HG03159 (cell line): Measurements from ENCODE around the gene ULK2.

ENCODE experiments used
- ATAC-seq: cut with Tn5 transposase; IDR thresholded peaks from one replicate; pipeline ENCODE4 v1.9.1; 2021; ENCODE audit warnings: mild to moderate bottlenecking, moderate library complexity; ENCODE audit not compliant: unreplicated experiment

The ULK2 gene

GRCh38 chr17:19731626-19732025 lies 136.1 kb downstream of the ULK2 start:
- ATAC-seq, result no peak

GRCh38 chr17:19730843-19731242 lies 136.9 kb downstream of the ULK2 start:
- no peak for ATAC-seq

- no peak for ATAC-seq
Measured at GRCh38 chr17:19729900-19730299, 137.8 kb downstream of the ULK2 start.

DNA sequence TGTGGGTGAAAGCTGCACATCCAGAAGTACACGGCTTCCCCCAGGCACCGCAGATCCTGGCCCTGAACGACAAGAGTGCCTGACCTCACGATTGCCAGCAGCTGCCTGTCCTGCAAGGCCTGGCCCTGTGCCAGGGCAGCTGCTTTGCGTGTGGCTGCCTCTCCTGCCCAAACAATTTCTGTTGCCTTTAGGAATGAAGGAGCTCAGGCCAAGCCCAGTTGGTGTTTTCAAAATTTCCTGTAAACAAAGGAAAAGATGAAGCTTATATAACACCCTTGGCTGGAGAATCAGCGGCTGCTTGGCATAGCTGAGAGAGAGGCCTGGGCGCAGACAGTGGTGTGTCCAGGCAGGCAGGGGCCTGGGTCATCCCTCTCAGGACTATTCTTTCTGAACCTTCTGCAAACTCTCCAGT lies 139.6 kb downstream of the ULK2 start:
- ATAC-seq, result no peak

DNA sequence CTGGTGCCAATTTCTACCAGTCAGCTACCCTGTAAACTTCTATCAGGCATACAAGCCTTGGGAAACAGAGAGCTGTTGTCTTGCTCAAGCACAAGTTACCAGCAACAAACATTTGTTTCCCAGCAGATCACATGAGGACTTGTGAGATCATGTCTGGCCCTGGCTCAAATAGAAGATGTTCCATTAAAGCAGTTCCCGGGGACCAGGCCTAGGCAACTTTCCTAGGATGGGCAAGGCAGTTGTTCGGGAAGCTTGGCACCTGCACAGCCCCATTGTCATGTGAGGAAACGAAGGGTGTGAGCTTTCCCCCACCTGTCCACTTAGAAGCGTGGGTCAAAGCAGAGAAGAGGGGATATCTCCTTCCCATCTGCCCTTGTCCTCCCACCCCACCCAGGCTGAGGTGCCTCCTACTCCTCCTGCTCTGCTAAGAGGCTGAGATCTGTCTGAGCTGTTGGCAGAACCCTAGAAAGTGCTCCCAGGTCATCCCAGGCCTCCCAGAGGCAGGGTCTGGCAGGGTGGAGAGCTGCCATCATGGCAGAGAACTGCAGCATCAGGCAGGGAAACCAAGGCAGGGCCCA lies 140.1 kb downstream of the ULK2 start:
- ATAC-seq, result no peak

DNA sequence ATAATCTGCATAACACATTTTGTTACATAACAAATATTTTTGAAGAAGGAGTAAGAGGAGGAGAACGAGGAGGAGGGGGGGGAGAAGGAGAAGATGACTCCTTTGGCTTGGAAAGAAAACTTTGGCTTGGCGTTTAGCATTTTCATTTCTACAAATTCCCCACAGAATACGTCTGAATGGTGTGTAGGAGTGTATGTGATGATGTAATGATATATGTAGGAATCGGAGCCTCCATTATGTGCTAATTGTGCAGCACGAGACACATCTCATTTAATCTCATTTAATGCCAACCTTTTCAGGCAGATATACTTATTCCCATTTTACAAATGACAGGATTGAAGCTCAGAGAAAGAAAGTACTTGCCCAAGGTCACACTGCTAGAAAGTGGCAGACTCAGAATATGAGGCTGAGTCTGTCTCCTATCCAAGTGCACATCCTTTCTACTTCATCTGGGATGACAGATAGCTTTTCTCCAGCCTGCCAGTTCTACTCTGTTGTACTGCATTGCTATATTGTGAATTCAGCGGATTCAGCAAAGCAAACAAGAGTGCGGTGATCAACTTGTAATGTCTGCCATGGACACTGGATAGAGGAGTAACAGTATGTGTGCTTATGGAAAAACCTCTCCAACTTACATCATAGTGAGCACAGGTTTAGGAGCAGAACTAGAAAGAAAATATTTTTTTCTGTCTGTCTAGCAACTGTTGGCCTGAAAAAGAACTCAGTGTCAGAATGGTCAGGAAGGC lies 140.9 kb downstream of the ULK2 start:
- no peak for ATAC-seq

DNA sequence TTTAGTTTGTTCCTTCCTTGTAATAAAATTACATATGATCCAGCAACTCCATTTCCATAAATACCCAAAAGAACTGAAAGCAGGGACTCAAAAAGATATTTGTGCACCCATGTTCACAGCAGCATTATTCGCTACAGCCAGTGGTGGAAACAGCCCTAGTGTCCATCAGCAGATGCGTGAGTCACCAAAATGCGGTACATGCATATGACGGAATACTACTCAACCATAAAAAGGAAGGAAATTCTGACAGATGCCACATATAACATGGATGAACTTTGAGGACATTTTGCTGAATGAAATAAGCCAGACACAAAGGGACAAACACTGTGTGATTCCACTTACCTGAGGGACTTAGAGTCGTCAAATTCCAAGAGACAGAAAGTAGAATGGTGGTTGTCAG lies 142.2 kb downstream of the ULK2 start:
- no peak for ATAC-seq

DNA sequence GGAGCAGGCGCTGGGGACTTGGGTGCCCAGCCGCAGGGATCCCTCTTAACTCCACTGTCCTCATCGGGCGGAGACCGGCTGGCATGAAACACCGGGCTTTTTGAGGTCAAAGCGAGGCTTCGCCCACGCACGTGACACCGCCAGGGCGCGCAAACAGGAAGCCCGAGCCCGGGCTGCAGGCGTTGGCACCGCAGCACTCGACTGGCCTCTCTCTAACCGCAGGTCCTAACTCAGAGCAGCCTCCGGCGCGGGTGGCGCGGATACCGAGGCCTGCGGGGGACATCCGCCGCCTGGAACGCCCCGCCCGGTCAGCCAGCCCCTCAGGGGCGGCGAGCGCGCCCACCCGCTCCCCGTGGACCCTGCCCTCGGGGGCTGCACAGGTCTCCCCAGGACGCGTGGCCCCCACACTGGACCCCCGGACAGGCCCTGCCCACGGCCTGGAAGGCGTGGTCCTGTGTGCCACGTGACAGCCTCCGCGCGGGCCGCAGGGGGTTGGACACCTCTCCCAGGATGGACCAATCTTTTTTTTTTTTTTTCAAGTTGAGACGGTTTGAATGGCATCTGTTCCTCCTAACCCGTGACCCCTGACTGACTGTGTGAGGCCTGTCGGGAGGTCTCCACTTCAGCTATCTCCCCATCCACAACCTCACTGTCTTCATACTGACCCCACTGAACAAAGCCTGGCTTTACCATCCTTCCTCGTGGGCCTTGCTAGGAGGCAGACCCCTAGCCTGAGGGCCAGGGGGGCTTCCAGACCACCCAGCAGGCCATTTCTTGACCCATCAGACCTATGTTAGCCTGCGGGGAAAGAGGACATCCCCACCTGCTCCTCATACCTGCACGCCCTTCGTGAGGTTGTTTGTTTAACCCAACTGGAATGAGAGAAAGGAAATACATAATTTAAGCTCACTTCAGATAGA lies 143.0 kb downstream of the ULK2 start:
- ATAC-seq, result no peak

DNA sequence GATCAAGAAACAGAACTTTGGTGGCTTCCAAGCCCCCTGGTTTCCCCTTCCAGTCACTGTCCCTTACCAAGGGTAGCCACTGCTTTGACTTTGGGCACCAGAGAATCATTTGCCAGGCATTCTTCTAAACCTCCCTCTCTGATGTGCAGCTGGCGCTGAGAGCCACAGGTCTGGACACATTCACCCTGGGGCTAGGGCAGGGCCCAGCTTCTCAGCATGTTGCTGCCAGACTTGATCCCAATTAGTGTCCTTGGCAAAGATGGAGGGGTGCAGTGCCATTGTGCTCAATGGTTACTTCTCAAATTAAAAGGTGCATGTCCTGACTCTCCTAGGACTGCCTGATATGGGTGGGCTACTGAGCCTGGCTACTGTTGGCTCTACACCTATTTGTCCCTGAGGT lies 143.8 kb downstream of the ULK2 start:
- no peak for ATAC-seq
